WI38 (cell line): ENCODE results near the gene FABP2.

Experiments used
- H3K4me3 ChIP-seq: 2 replicates; pipeline ENCODE4 v1.5.1; 2011; ENCODE audit warnings: low read depth, mild to moderate bottlenecking, control low read depth, low read length
- TF ChIP-seq, protein P1 (sequence below): IDR thresholded peaks from 2 replicates; pipeline ENCODE4 v1.5.1; 2012; ENCODE audit warnings: low read depth, mild to moderate bottlenecking, control low read depth, low read length

The FABP2 gene

DNA sequence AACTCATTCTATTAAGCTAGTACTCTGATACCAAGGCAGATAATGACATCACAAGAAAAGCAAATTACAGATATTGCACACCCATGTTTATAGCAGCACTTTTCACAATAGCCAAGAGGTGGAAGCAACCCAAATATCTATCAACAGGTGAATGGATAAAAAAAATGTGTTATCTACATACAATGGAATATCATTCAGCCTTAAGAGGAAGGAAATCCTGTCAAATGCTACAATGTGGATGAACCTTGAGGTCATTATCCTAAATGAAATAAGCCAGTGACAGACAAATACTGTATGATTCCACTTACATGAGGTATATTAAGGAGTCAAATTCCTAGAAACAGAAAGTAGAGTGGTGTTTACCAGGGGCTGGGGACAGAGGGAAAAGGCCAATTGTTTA is 14.3 kb downstream of the FABP2 start:
- H3K4me3 ChIP-seq: no peak overlapping the region
- TF ChIP-seq, protein P1, sequence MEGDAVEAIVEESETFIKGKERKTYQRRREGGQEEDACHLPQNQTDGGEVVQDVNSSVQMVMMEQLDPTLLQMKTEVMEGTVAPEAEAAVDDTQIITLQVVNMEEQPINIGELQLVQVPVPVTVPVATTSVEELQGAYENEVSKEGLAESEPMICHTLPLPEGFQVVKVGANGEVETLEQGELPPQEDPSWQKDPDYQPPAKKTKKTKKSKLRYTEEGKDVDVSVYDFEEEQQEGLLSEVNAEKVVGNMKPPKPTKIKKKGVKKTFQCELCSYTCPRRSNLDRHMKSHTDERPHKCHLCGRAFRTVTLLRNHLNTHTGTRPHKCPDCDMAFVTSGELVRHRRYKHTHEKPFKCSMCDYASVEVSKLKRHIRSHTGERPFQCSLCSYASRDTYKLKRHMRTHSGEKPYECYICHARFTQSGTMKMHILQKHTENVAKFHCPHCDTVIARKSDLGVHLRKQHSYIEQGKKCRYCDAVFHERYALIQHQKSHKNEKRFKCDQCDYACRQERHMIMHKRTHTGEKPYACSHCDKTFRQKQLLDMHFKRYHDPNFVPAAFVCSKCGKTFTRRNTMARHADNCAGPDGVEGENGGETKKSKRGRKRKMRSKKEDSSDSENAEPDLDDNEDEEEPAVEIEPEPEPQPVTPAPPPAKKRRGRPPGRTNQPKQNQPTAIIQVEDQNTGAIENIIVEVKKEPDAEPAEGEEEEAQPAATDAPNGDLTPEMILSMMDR: no peak

DNA sequence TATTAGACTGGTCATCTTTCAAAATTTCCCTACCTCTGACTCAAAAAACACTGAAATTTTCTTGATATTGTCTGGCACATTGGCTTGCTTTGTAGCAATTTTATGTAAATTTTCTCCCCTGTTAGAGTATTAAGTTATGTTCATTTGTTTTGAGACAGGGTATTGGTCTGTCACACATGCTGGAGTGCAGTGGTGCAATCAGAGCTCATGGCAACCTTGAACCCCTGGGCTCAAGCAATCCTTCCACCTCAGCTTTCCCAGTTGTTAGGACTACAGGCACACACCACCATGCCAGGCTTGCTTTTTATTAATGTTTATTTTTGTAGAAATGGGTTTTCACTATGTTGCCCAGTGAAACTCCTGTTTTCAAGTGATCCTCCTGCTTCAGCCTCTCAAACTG is 17.5 kb downstream of the FABP2 start:
- TF ChIP-seq, protein P1: no peak
- H3K4me3 ChIP-seq: no peak overlapping the region

DNA sequence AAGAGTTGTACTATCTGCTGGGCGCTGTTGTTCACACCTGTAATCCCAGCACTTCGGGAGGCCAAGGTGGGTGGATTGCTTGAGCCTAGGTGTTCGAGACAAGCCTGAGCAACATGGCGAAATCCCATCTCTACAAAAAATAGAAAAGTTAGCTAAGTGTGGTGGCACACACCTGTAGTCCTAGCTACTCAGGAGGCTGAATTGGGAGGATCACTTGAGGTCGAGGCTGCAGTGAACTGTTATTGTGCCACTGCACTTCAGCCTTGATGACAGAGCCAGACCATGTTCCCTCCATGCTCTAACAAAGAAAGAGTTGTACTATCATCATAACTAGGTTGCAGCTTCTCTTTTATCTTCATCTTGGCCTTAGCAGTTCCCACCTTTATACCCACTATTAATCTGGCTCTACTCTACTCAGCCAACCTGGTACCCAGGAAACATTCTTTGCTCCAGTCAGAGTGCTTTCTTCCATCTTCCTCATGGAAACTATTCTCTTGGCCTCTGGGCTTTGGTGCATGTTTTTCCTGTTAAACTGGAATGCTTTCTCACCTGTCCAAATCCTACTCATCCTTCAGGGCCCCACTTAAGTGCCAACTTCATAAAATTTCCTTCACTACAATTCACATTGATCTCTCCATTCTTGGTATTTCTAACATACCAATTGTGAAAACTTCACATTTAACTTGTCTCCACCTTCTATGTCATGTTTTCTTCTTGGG is 18.2 kb downstream of the FABP2 start:
- no peak overlapping the region for H3K4me3 ChIP-seq
- TF ChIP-seq, protein P1: no peak

DNA sequence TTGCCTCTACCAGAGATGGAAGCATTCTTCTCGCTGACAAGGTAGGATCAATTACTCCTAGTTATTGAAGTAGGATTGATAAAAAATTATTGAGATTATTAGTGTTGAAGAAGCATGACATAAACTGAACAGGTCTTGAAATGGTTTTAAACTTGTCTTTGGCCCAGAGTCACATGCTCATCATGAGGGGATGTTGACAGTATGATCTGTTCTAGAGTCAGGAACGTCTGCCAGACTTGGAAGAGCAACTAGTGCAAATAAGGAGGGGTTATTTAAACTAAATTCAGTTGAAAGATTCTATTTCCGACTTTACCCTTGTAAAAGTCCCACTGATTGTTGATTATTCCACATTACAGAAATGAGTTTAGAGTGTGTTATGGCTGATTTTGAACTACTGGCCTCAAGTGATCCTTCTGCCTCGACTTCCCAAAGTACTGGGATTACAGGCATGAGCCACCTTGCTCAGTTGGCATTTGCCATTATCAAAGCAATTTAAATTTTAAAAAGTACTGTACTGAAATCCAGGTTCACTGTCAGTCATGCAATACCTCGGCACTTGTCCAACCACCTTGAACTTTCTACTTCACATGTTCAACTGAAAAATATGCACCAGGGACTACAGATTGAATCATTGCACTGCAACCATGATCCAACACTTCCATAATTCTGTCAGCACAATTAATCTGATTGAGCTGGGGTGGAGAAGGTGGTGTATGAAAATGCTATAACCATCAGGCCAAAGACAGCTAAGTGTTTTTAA is 19.7 kb downstream of the FABP2 start:
- TF ChIP-seq, protein P1: no peak
- H3K4me3 ChIP-seq: no peak overlapping the region

DNA sequence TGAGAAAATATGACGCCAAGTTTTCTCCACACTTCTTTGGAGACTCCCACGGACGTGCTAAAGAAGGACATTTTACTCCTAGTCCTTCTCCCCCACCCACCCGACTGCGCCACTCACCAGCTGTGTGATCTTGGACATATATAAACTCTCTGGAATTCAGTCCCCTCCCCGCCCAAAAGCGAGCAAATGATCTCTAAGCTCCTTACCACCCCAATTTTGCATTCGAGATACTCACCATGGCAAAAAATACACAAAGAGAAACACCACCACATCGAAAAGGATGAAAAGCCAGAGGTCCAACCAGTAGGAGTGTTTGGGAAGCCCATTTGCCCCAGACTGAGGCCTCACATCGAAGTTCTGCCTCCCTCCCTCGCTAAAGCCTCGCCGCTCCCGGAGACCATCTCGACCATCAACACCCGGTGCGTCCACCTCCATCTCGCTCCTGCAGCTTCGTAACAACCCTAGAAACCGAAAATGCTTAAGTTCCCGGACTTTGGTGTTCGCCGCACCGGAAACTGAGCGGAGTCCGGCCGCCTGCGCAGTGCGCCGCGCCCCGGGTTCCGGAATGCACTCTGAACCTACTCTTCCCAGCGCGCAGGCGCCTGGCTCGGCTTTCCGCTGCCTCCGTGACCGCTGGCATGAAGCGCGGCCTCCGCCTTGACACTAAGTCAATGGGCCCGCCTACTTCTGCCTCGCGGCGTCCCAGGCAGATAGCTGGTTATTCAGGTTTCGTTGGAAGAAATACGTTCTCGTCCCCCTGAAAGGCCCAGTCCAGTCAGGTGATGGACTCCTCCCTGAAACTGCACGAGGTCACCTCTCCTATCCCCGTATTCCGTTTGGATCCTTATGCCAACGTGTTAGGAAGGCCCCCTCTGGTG is 21.6 kb downstream of the FABP2 start:
- H3K4me3 ChIP-seq: peak overlapping the region; percentile 85
- TF ChIP-seq, protein P1: no peak

DNA sequence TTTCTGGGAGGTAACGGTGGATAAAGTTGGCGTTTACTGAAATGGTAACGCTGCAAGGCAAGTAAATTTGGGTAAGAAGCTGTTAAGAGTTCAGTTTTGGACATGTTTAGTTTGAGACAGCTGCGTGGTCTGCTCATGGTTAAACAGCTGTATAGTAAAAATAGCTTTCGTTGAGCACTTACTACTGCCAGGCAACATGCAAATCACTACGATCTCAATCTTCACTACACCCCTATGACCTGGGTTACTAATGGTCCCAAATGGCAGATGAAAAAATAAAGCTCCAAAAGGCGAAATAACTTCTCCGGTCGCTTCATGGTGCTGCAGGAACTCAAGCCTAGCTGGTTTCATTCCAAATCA is 22.2 kb downstream of the FABP2 start:
- H3K4me3 ChIP-seq: peak overlapping the region; percentile 85
- TF ChIP-seq, protein P1: no peak
